Heart left ventricle (tissue), 16 donors: Measurements from ENCODE around the gene DNASE1L1. TPM values are rescaled to one million over a fixed set of nuclear protein-coding genes. Genes with fewer than 3 reads are reported as not detected.

Source experiments
- ATAC-seq, 4 donors: fragments of 200-7000 bp; cut with Tn5 transposase; one replicate each; pipeline ENCODE4 v1.9.1; 2020 to 2022; ENCODE audit warnings: moderate library complexity in 4 of 4, mild to moderate bottlenecking in 3 of 4, moderate number of reproducible peaks in 1 of 4
- DNase-seq, 5 donors: peaks; one replicate each; pipeline ENCODE4 v3.0.0-alpha.2; 2020
- H3K27ac ChIP-seq, 12 donors: fragments of 200-600 bp; sonication (generic) in 4 of 12; one replicate each; pipeline versions ENCODE4 v1.5.0 to v1.8.0; 2016 to 2022; ENCODE audit warnings: mild to moderate bottlenecking in 2 of 12
- H3K27me3 ChIP-seq, 9 donors: fragments of 200-600 bp; sonication (generic) in 2 of 9; one replicate each; pipeline versions ENCODE4 v1.5.1 to v1.8.0; 2016 to 2022; ENCODE audit warnings: mild to moderate bottlenecking in 3 of 9
- H3K36me3 ChIP-seq, 9 donors: fragments of 200-600 bp; sonication (generic) in 2 of 9; one replicate each; pipeline versions ENCODE4 v1.5.0 to v1.8.0; 2018 to 2022; ENCODE audit warnings: mild to moderate bottlenecking in 2 of 9
- H3K4me1 ChIP-seq, 12 donors: fragments of 200-600 bp; sonication (generic) in 4 of 12; one replicate each; pipeline versions ENCODE4 v1.5.0 to v1.8.0; 2016 to 2022; ENCODE audit warnings: mild to moderate bottlenecking in 3 of 12
- H3K4me3 ChIP-seq, 12 donors: fragments of 200-600 bp; sonication (generic) in 4 of 12; one replicate each; pipeline versions ENCODE4 v1.5.0 to v1.8.0; 2017 to 2022; ENCODE audit warnings: mild to moderate bottlenecking in 9 of 12, moderate library complexity in 4 of 12
- H3K9me3 ChIP-seq, 12 donors: fragments of 200-600 bp; sonication (generic) in 4 of 12; one replicate each; pipeline versions ENCODE4 v1.5.0 to v1.8.0; 2016 to 2022; ENCODE audit warnings: mild to moderate bottlenecking in 1 of 12
- CTCF ChIP-seq, 12 donors: fragments of 200-600 bp; sonication (generic) in 4 of 12; IDR thresholded peaks; one replicate each; pipeline versions ENCODE4 v1.5.0 to v1.8.0; 2018 to 2022; ENCODE audit warnings: antibody characterized with exemption in 12 of 12, mild to moderate bottlenecking in 5 of 12
- POLR2A ChIP-seq, 2 donors: fragments of 450-650 bp; IDR thresholded peaks; one replicate each; pipeline ENCODE4 v1.6.1; 2017; ENCODE audit warnings: antibody characterized with exemption in 2 of 2, mild to moderate bottlenecking in 2 of 2, moderate library complexity in 2 of 2
- WGBS, 4 donors: extraction: QIAGEN DNeasy Blood & Tissue Kit in 2 of 4; methylation state at CpG; one replicate each; pipeline versions ENCODE4 v1.1.5 to v1.1.7; 2013 to 2018; 5-methylcytosine and 5-hydroxymethylcytosine counted together
- intact Hi-C, 10 donors: fragments of 100-400 bp; cut with DNase I; formaldehyde crosslinking; loops; one replicate each; pipeline versions ENCODE4 v1.11.1 to v1.14.2; 2022
- polyA plus RNA-seq, 2 donors: library from polyadenylated mRNA; stranded (reverse); fragments of 200-250 nt; gene quantifications; one replicate each; pipeline ENCODE4 v1.2.3, GENCODE V29; 2013
- total RNA-seq, 9 donors: library from RNA; depleted of rRNA in 2 of 9; stranded (reverse); fragments of >200 nt in 2 of 9; fragmentation: NEBNext Ultra II Directional in 3 of 9; extraction: Animal tissue kit (Norgen Biotek cat#: 25700) in 3 of 9; gene quantifications; one replicate each; pipeline versions ENCODE4 v1.1.0 to v1.2.4, GENCODE V29; 2016 to 2023
- donor health status: ischemic (EF 13 %, LVEDD 7.1; RV severe dilation, severe dysfunction).
- donor health status: healthy with polysubstance abuse.
- donor health status: DM: no; HTN: yes; CAD: no.
- donor health status: DM: no; HTN: no; CAD: no.
- donor health status: ischemic (EF 25% LVEDD 6.9; RV normal size, moderate dysfunction).
- donor health status: ischemic (EF 25% LVEDD 5.7; RV mildly dilated, moderate dysfunction).
- donor health status: healthy.
- donor health status: DM: yes; HTN: yes; CAD: no.
- donor health status: ischemic (EF 35%, LVEDD 5.7; RV mildly dilated, moderate dysfunction).
- donor health status: nonischemic (EF 11% LVEDD 7.7; RV severe dilation, severe dysfunction).
- donor health status: DM: yes; HTN: yes; CAD: no.
- donor health status: PGD.
- donor health status: ischemic (EF 29% LVEDD 5.4; RV normal size, mild dysfunction).
- donor health status: nonischemic (EF 23%, LVEDD 6.1; RV moderate dilation, normal function).

Gene DNASE1L1
- total and polyA plus RNA-seq, 11 donors = 26.7 to 117 (median 43.8) TPM

GRCh38 chrX:154399527-154400368, 9.3 kb downstream of the DNASE1L1 start:
- no peak for ATAC-seq
- 37 to 62% (median 46%) methylated on average over 10 to 14 of the region's 14 CpGs for WGBS, 4 donors
- Histone ChIP-seq H3K27me3 (no peaks in the 10 kb centered on the region), H3K4me1 (peaks cover 0 to 16% (median 10%) of the 10 kb centered on the region in 12 donors), H3K36me3 (peaks cover 0 to 31% (median 24%) of the 10 kb centered on the region in 9 donors), H3K27ac (peak overlapping the region in 11 of 12 donors; percentile 98 to 100 (median 99)), H3K9me3 (no peaks in the 10 kb centered on the region), H3K4me3 (peak overlapping the region; percentile 67 to 99 (median 86))
- intact Hi-C loops = loop anchor here in 2 of 10 donors (5.0 kb wide), 5 partner anchors 38 to 138 kb away; partner anchors contain the start of genes FAM3A (in 1 of the 2), GDI1 (in 1 of the 2), LAGE3 (in 1 of the 2) and SLC10A3 (in 1 of the 2)
- peak in 1 of 5 donors; percentile 11 for DNase-seq
- TF ChIP-seq POLR2A (IDR thresholded peaks at IDR 0.05) (no peak), CTCF (IDR thresholded peaks at IDR 0.05) (no peak)

GRCh38 chrX:154398668-154399526, 10.2 kb downstream of the DNASE1L1 start:
- peaks cover 0 to 31% (median 24%) of the 10 kb centered on the region in 9 donors for H3K36me3 ChIP-seq
- DNase-seq (peak; percentile 84 to 92 (median 87)), ATAC-seq (peak; percentile 33 to 71 (median 60))
- TF ChIP-seq POLR2A (IDR thresholded peaks at IDR 0.05) = no peak
- peak; percentile 65 to 87 (median 78) for TF ChIP-seq CTCF (IDR thresholded peaks at IDR 0.05)
- no peaks in the 10 kb centered on the region for H3K9me3 ChIP-seq
- intact Hi-C loops = loop anchor here in 2 of 10 donors (5.0 kb wide), 4 partner anchors 78 to 138 kb away; partner anchors contain the start of genes FAM3A (in 1 of the 2), LAGE3 (in 1 of the 2) and SLC10A3 (in 1 of the 2)
- H3K27ac ChIP-seq = peak overlapping the region; percentile 98 to 100 (median 98)
- 1 to 40% (median 18%) methylated on average over 49 of the region's 49 CpGs for WGBS, 4 donors
- H3K27me3 ChIP-seq = no peaks in the 10 kb centered on the region
- peaks cover 0 to 16% (median 10%) of the 10 kb centered on the region in 12 donors for H3K4me1 ChIP-seq
- H3K4me3 ChIP-seq = peak overlapping the region; percentile 67 to 99 (median 86)

GRCh38 chrX:154397888-154398667, 11.0 kb downstream of the DNASE1L1 start, which contains the start of gene RPL10:
TSS of gene RPL10 (plus strand) at chrX:154398377. CDS start at chrX:154398520, 143 bp downstream.
- H3K27ac ChIP-seq = peak within 1 kb of the TSS; percentile 98 to 100 (median 98)
- peak within 1 kb of the TSS; percentile 67 to 99 (median 86) for H3K4me3 ChIP-seq
- TF ChIP-seq POLR2A (IDR thresholded peaks at IDR 0.05) (peak in 1 of 2 donors; percentile 91), CTCF (IDR thresholded peaks at IDR 0.05) (no peak)
- H3K4me1 ChIP-seq = peaks cover 0 to 16% (median 10%) of the 10 kb centered on the region in 12 donors
- intact Hi-C loops = loop anchor here in 2 of 10 donors (5.0 kb wide), 4 partner anchors 79 to 139 kb away; partner anchors contain the start of genes FAM3A (in 1 of the 2), LAGE3 (in 1 of the 2) and SLC10A3 (in 1 of the 2)
- DNase-seq (peak; percentile 92 to 97 (median 96)), ATAC-seq (peak; percentile 87 to 97 (median 92))
- H3K27me3 ChIP-seq = no peaks in the 10 kb centered on the region
- WGBS, 4 donors = 0 to 52% (median 14%) methylated on average over 63 to 69 of the region's 69 CpGs
- peaks cover 0 to 31% (median 24%) of the 10 kb centered on the region in 9 donors for H3K36me3 ChIP-seq
- no peaks in the 10 kb centered on the region for H3K9me3 ChIP-seq
